Lung (tissue), 12 donors: Measurements from ENCODE around the gene GLB1L2. TPM values are rescaled to one million over a fixed set of nuclear protein-coding genes. Genes with fewer than 3 reads are reported as not detected.

Experiments used
- ATAC-seq: fragments of 200-7000 bp; cut with Tn5 transposase; one replicate; pipeline ENCODE4 v1.9.1; 2020; ENCODE audit warnings: moderate number of reproducible peaks; ENCODE audit not compliant: insufficient read depth, low FRiP score
- DNase-seq, 3 donors: peaks; one replicate each; pipeline ENCODE4 v3.0.0-alpha.2; 2013 to 2017
- H3K27ac ChIP-seq, 2 donors: one replicate each; pipeline ENCODE4 v1.5.1; 2013; ENCODE audit warnings: mild to moderate bottlenecking in 2 of 2, moderate library complexity in 2 of 2, control low read depth in 1 of 2, inconsistent platforms in 1 of 2, low read depth in 1 of 2, low read length in 1 of 2
- H3K27me3 ChIP-seq, 3 donors: one replicate each; pipeline ENCODE4 v1.5.1; 2013; ENCODE audit warnings: low read length in 2 of 3; ENCODE audit not compliant: control insufficient read depth in 3 of 3, insufficient read depth in 3 of 3
- H3K36me3 ChIP-seq, 4 donors: one replicate each; pipeline ENCODE4 v1.5.1; 2013; ENCODE audit warnings: low read length in 4 of 4, mild to moderate bottlenecking in 1 of 4, moderate library complexity in 1 of 4; ENCODE audit not compliant: control insufficient read depth in 4 of 4, insufficient read depth in 4 of 4
- H3K4me1 ChIP-seq, 5 donors: one replicate each; pipeline ENCODE4 v1.5.1; 2013; ENCODE audit warnings: low read length in 5 of 5, mild to moderate bottlenecking in 2 of 5, moderate library complexity in 1 of 5; ENCODE audit not compliant: control insufficient read depth in 5 of 5, insufficient read depth in 5 of 5
- H3K4me3 ChIP-seq: one replicate; pipeline ENCODE4 v1.5.1; 2013; ENCODE audit warnings: mild to moderate bottlenecking, control low read depth, moderate library complexity
- H3K9ac ChIP-seq, 2 donors: one replicate each; pipeline ENCODE4 v1.5.1; 2013; ENCODE audit warnings: low read length in 2 of 2, control low read depth in 1 of 2; ENCODE audit not compliant: insufficient read depth in 1 of 2
- H3K9me3 ChIP-seq, 4 donors: one replicate each; pipeline ENCODE4 v1.5.1; 2013; ENCODE audit warnings: low read length in 3 of 4, mild to moderate bottlenecking in 1 of 4, moderate library complexity in 1 of 4; ENCODE audit not compliant: control insufficient read depth in 4 of 4, insufficient read depth in 3 of 4
- WGBS, 2 donors: extraction: QIAGEN DNeasy Blood & Tissue Kit; methylation state at CpG; one replicate each; pipeline ENCODE4 v1.1.7; 2013; 5-methylcytosine and 5-hydroxymethylcytosine counted together
- polyA plus RNA-seq, 2 donors: library from polyadenylated mRNA; stranded (reverse); fragments of 200-250 nt; gene quantifications; one replicate each; pipeline ENCODE4 v1.2.1, GENCODE V29; 2013
- total RNA-seq, 2 donors: library from RNA; depleted of rRNA in 1 of 2; stranded (reverse); fragments of >200 nt in 1 of 2; gene quantifications; one replicate each; pipeline ENCODE4 v1.2.1, GENCODE V29; 2014 to 2021
- TF ChIP-seq, protein P1 (sequence below): IDR thresholded peaks from 2 replicates; pipeline ENCODE4 v1.5.1; 2012; ENCODE audit warnings: mild to moderate bottlenecking; ENCODE audit errors: control extremely low read depth, extremely low read depth
- donor health status: control.
- donor health status: control.
- donor health status: Bipolar disorder and iron deficiency.
- donor health status: healthy.
- donor health status: DM: yes; HTN: yes; CAD: no.

Gene GLB1L2
- total and polyA plus RNA-seq, 4 donors, result 7.1 to 13.6 (median 9.3) TPM

DNA sequence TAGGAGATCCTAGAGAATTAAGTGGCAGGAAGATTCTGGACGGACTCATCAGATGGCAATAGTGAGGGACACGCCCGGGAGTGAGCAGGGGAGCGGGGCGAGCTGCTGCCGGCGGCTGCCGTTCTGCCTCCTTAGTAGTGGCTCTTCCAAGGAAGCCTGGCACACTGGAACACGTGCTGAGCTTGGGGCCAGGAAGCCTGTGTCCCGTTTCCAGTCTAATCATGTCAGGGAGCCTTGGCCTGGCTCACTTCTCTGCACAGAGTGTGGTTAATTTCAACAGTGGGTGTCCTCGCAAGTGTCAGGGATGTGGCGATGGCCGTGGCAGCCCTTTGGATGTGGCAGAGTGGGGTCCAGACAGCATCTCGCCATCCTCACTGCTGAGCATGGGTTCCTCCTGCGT lies 39.1 kb upstream of the GLB1L2 start:
- Histone ChIP-seq H3K9ac (no peak overlapping the region), H3K27ac (no peak overlapping the region), H3K9me3 (no peaks in the 10 kb centered on the region), H3K36me3 (no peaks in the 10 kb centered on the region), H3K4me1 (no peaks in the 10 kb centered on the region), H3K27me3 (no peaks in the 10 kb centered on the region), H3K4me3 (no peak overlapping the region)
- DNase-seq, result no peak
- no peak for ATAC-seq
- TF ChIP-seq, protein P1, sequence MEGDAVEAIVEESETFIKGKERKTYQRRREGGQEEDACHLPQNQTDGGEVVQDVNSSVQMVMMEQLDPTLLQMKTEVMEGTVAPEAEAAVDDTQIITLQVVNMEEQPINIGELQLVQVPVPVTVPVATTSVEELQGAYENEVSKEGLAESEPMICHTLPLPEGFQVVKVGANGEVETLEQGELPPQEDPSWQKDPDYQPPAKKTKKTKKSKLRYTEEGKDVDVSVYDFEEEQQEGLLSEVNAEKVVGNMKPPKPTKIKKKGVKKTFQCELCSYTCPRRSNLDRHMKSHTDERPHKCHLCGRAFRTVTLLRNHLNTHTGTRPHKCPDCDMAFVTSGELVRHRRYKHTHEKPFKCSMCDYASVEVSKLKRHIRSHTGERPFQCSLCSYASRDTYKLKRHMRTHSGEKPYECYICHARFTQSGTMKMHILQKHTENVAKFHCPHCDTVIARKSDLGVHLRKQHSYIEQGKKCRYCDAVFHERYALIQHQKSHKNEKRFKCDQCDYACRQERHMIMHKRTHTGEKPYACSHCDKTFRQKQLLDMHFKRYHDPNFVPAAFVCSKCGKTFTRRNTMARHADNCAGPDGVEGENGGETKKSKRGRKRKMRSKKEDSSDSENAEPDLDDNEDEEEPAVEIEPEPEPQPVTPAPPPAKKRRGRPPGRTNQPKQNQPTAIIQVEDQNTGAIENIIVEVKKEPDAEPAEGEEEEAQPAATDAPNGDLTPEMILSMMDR, result no peak
- WGBS, 2 donors, result 83 to 93% methylated on average over 15 of the region's 15 CpGs

DNA sequence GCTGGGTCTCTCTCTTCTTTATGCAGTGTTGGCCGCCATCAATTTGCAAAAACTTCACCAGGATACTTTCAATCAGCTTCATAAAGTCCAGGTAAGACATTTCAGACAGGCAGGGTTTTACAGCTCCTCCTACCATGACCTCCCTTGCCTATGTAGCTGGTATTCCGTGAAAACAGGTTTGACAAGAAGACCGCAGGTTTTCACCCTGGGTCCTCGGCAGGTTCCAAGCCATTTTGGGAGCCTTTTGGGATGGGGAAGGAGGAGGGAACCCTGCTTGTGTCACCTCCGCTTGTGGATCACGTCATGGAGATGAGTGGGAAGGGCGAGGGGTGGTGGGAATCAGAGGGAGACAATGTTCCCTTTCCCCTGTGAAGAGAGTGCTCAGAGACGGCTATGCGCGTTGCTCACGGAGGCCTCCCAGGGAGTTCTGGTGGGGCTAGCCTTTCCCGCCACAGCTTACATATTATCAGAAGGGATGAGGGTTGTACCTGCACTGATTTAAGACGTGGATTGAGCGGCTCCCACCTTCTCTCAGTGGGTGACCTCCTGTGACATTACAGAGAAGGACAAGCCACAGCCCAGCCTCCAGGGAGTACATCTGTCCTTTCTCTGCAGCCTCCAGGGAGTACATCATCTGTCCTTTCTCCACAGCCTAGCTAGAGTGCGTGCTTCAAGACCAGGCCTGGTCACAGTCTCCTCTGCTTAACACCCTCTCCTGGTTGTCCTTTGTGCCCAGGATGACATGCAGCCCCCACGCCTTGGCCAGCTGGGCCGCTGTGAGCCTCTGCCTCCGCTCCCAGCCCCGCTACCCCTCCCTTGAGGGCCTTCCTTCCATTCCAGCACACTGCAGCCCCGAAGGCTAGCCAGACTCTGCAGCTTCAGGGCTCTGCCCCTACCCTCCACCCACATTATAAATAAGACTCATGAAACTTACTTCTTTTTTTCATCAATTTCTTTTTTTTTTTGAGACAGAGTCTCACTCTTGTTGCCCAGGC lies 38.4 kb upstream of the GLB1L2 start:
- TF ChIP-seq, protein P1, result no peak
- DNase-seq (no peak), ATAC-seq (no peak)
- H3K9me3 ChIP-seq, result no peaks in the 10 kb centered on the region
- H3K36me3 ChIP-seq, result no peaks in the 10 kb centered on the region
- H3K4me1 ChIP-seq, result no peaks in the 10 kb centered on the region
- H3K9ac ChIP-seq, result no peak overlapping the region
- no peak overlapping the region for H3K4me3 ChIP-seq
- H3K27ac ChIP-seq, result no peak overlapping the region
- no peaks in the 10 kb centered on the region for H3K27me3 ChIP-seq
- 77 to 85% methylated on average over 20 of the region's 20 CpGs for WGBS, 2 donors

DNA sequence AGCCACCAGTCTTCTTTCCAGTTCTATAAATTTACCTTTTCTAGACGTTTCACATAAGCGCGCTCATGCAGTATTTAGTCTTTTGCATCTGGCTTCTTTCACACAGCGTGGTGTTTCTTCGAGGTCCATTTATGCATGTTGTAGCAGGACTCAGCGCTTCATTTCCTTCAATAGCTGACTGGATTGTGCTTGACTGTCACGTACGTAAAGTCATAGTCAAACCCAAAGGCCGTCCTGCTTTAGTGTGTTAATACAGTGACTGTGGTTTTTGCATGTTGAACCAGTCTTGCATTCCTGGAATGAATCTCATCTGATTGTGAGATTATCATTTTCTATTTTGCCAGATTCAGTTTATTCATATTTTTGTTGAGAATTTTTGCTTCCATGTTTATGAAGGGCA lies 37.1 kb upstream of the GLB1L2 start:
- Histone ChIP-seq H3K9ac (no peak overlapping the region), H3K27me3 (peaks cover 0 to 2% (median 0%) of the 10 kb centered on the region in 3 donors), H3K4me3 (no peak overlapping the region), H3K4me1 (no peaks in the 10 kb centered on the region), H3K36me3 (no peaks in the 10 kb centered on the region), H3K9me3 (no peaks in the 10 kb centered on the region), H3K27ac (no peak overlapping the region)
- DNase-seq (no peak), ATAC-seq (no peak)
- WGBS, 2 donors, result 81 to 86% methylated on average over 9 of the region's 9 CpGs
- TF ChIP-seq, protein P1, result no peak
